Transverse colon (tissue), 3 donors: ENCODE data around the gene DDAH1.

Experiments used
- CTCF ChIP-seq, 5 experiments: fragments of 200-600 bp in 3 of 5; fragments of 450-650 bp in 2 of 5; sonication (generic) in 3 of 5; IDR thresholded peaks; 1 replicate in 2 of 5; 2 replicates in 3 of 5; pipeline ENCODE4 v1.5.1; 2016 to 2017; ENCODE audit warnings: antibody characterized with exemption in 5 of 5, inconsistent platforms in 3 of 5, mild to moderate bottlenecking in 2 of 5, moderate library complexity in 1 of 5
- EP300 ChIP-seq: sonication (generic); formaldehyde crosslinking; IDR thresholded peaks from one replicate; pipeline ENCODE4 v1.6.1; 2017; ENCODE audit warnings: antibody characterized with exemption, low read depth
- POLR2A ChIP-seq: fragments of 450-650 bp; IDR thresholded peaks from one replicate; pipeline ENCODE4 v1.6.1; 2016; ENCODE audit warnings: antibody characterized with exemption, mild to moderate bottlenecking, moderate library complexity

DNA sequence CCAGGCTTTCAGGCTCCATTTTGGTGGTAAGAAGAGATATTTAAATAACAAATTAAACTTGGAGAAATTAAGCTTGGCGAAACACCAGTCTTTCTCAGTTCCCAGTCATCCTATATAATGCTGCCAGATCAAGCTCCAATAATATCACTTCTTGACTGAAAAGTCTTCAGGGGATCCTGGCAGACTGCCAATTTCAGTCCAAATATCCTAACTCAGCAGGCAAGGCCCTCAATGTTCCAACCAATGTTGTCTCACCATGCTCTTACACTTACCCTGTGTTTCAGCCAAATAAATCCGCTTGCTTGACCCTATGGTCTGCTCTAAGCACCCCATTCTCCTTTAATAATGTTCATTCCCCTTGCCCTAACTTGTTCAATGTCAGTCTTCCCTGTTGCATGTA lies 148.6 kb downstream of the DDAH1 start:
- TF ChIP-seq EP300, result no peak
- no peak for TF ChIP-seq CTCF (IDR thresholded peaks at IDR 0.05)
- TF ChIP-seq POLR2A, result no peak
